Measurements from ENCODE around the gene ACOXL. TPM values are rescaled to one million over a fixed set of nuclear protein-coding genes. Genes with fewer than 3 reads are reported as not detected.

The ACOXL gene
- total RNA-seq, 2 donors from 2014 or later: 11.7 to 12.3 TPM

DNA sequence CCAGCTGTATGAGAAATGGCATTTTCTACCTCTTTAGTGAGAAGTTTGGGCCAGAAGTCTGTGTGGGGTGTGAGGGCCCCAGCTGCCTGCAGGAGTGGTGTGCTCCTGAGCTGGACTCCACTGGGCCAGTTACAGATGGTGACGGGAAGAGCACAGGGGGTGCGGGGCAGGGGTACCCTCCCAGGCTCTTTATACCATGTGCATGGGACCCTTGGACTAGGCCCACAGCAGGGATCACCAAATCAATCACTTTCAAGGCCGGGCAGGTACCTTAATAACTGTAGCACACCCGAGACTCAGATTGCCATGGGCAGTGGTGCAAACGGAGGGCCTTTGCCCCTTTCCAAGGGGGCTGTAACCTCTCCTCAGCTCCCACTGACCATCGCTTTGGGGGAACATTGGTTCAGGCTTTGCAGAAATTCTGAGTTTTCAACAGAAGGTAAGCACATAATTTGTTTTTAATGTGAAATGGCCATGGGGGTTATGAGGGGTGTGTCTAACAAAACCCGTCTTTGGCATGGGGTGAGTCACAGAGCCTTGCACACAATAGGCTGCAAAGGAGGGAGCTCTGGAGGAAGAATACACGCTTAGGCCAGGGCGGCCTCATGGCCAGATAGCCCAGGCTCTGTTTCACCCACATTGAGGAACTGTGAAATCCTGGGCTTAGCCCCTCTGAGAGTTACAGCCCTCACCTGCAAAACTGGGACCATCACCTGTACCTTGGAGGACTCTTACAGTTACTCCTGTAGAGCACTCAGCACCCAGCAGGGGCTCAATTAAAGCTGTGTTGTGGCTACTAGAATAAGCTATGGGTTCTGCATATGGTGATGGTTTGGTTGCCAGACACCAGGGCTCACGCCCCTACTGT is 247.3 kb downstream of the ACOXL start:
- Mint-ChIP-seq H3K27ac (no peak overlapping the region), H3K36me3 (ENCODE audit: low read depth) (no peaks in the 10 kb centered on the region), H3K4me1 (peaks cover 6% of the 10 kb centered on the region), H3K9me3 (no peaks in the 10 kb centered on the region), H3K27me3 (ENCODE audit: insufficient read depth) (no peaks in the 10 kb centered on the region), H3K4me3 (no peak overlapping the region)
- DNase-seq: peak; percentile 76
- Histone ChIP-seq H3K9me3 (ENCODE audit: control insufficient read depth, low read length) (no peaks in the 10 kb centered on the region), H3K4me1 (ENCODE audit: control insufficient read depth, insufficient read depth, low read length) (no peaks in the 10 kb centered on the region), H3K36me3 (ENCODE audit: control insufficient read depth, insufficient read depth, low read length) (no peaks in the 10 kb centered on the region), H3K27ac (ENCODE audit: low read depth, low read length) (no peak overlapping the region), H3K4me3 (ENCODE audit: low read length) (no peak overlapping the region), H3K27me3 (ENCODE audit: control insufficient read depth, insufficient read depth, low read length, poor library complexity, severe bottlenecking) (no peaks in the 10 kb centered on the region), H3K9ac (ENCODE audit: extremely low read depth, low read length, poor library complexity, severe bottlenecking) (no peak overlapping the region)
- 92 to 97% methylated on average over 6 to 10 of the region's 10 CpGs for WGBS, 2 experiments (ENCODE audit: insufficient coverage in 1 of 2, insufficient read length in 1 of 2)
- TF ChIP-seq, protein P1, sequence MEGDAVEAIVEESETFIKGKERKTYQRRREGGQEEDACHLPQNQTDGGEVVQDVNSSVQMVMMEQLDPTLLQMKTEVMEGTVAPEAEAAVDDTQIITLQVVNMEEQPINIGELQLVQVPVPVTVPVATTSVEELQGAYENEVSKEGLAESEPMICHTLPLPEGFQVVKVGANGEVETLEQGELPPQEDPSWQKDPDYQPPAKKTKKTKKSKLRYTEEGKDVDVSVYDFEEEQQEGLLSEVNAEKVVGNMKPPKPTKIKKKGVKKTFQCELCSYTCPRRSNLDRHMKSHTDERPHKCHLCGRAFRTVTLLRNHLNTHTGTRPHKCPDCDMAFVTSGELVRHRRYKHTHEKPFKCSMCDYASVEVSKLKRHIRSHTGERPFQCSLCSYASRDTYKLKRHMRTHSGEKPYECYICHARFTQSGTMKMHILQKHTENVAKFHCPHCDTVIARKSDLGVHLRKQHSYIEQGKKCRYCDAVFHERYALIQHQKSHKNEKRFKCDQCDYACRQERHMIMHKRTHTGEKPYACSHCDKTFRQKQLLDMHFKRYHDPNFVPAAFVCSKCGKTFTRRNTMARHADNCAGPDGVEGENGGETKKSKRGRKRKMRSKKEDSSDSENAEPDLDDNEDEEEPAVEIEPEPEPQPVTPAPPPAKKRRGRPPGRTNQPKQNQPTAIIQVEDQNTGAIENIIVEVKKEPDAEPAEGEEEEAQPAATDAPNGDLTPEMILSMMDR (conservative IDR thresholded peaks at IDR 0.05): no peak

DNA sequence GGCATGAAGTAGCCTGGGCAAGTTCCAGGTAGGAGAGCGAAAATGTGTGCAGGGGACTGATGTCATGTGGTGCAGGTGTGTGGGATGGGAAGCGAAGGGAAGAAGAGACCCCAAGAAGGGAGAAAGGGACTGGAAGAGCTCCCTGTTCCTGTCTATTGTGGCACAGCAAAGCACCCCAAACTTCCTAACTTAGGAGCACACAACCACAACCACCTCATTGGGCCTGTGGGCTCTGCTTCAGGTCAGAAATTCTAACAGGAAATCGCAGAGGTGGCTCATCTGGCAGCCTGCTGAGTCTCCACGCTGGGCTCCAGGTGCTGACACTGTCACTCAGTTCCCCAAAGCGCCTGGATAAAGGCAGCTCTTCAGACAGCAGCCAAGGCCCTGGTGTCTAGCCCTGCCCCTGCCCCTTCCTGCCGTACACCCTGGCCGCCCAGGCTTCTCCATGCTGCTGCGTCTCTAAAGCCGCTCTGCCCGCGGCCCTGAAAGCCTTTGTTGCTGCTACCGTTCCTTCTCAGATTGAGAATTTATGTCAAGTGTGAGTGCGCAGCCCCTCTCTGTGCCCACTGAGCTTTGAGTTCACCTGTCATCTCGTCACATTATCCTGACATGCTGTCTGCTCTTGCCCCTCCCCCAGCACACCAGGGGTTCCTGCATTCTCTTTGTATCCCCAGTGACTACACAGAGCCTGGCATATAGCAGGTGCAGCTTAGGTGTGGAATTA is 248.1 kb downstream of the ACOXL start:
- no peaks in the 10 kb centered on the region for H3K9me3 ChIP-seq (ENCODE audit: control insufficient read depth, low read length)
- no peaks in the 10 kb centered on the region for H3K9me3 Mint-ChIP-seq
- TF ChIP-seq, protein P1 (conservative IDR thresholded peaks at IDR 0.05): no peak
- no peak overlapping the region for H3K27ac ChIP-seq (ENCODE audit: low read depth, low read length)
- H3K36me3 Mint-ChIP-seq (ENCODE audit: low read depth): no peaks in the 10 kb centered on the region
- H3K27me3 Mint-ChIP-seq (ENCODE audit: insufficient read depth): no peaks in the 10 kb centered on the region
- H3K36me3 ChIP-seq (ENCODE audit: control insufficient read depth, insufficient read depth, low read length): no peaks in the 10 kb centered on the region
- no peak overlapping the region for H3K27ac Mint-ChIP-seq
- H3K9ac ChIP-seq (ENCODE audit: extremely low read depth, low read length, poor library complexity, severe bottlenecking): no peak overlapping the region
- no peak overlapping the region for H3K4me3 ChIP-seq (ENCODE audit: low read length)
- no peaks in the 10 kb centered on the region for H3K4me1 ChIP-seq (ENCODE audit: control insufficient read depth, insufficient read depth, low read length)
- peak; percentile 62 for DNase-seq
- H3K27me3 ChIP-seq (ENCODE audit: control insufficient read depth, insufficient read depth, low read length, poor library complexity, severe bottlenecking): no peaks in the 10 kb centered on the region
- 83 to 87% methylated on average over 10 to 14 of the region's 14 CpGs for WGBS, 2 experiments (ENCODE audit: insufficient coverage in 1 of 2, insufficient read length in 1 of 2)
- H3K4me3 Mint-ChIP-seq: no peak overlapping the region
- peaks cover 6% of the 10 kb centered on the region for H3K4me1 Mint-ChIP-seq

GRCh38 chr2:110983133-110983532 is 250.8 kb downstream of the ACOXL start:
- H3K9me3 Mint-ChIP-seq: no peaks in the 10 kb centered on the region
- H3K27ac Mint-ChIP-seq: no peak overlapping the region

More at GRCh38 chr2:110983133-110983532, 250.8 kb downstream of the ACOXL start:
- Histone ChIP-seq H3K4me1 (ENCODE audit: control insufficient read depth, insufficient read depth, low read length) (no peaks in the 10 kb centered on the region), H3K27ac (ENCODE audit: low read depth, low read length) (no peak overlapping the region), H3K36me3 (ENCODE audit: control insufficient read depth, insufficient read depth, low read length) (no peaks in the 10 kb centered on the region), H3K9ac (ENCODE audit: extremely low read depth, low read length, poor library complexity, severe bottlenecking) (no peak overlapping the region), H3K27me3 (ENCODE audit: control insufficient read depth, insufficient read depth, low read length, poor library complexity, severe bottlenecking) (no peaks in the 10 kb centered on the region), H3K9me3 (ENCODE audit: control insufficient read depth, low read length) (no peaks in the 10 kb centered on the region), H3K4me3 (ENCODE audit: low read length) (no peak overlapping the region)
- no peak overlapping the region for H3K4me3 Mint-ChIP-seq
- DNase-seq: no peak
- TF ChIP-seq, protein P1 (conservative IDR thresholded peaks at IDR 0.05): no peak
- H3K36me3 Mint-ChIP-seq (ENCODE audit: low read depth): peaks cover 3% of the 10 kb centered on the region
- no peaks in the 10 kb centered on the region for H3K27me3 Mint-ChIP-seq (ENCODE audit: insufficient read depth)
- H3K4me1 Mint-ChIP-seq: peaks cover 6% of the 10 kb centered on the region
